Stimulated activated CD4-positive, alpha-beta T cell treated with anti-CD3 and anti-CD28 coated beads, TNF-alpha, amount 100 ng/mL, for 1 hour (primary cell): Measurements from ENCODE around the gene SETD2.

Source experiments
- DNase-seq, 3 donors: peaks; one replicate each; pipeline ENCODE4 v3.0.0-alpha.2; 2020; ENCODE audit warnings: low read depth in 3 of 3, low spot score in 1 of 3

The SETD2 gene

DNA sequence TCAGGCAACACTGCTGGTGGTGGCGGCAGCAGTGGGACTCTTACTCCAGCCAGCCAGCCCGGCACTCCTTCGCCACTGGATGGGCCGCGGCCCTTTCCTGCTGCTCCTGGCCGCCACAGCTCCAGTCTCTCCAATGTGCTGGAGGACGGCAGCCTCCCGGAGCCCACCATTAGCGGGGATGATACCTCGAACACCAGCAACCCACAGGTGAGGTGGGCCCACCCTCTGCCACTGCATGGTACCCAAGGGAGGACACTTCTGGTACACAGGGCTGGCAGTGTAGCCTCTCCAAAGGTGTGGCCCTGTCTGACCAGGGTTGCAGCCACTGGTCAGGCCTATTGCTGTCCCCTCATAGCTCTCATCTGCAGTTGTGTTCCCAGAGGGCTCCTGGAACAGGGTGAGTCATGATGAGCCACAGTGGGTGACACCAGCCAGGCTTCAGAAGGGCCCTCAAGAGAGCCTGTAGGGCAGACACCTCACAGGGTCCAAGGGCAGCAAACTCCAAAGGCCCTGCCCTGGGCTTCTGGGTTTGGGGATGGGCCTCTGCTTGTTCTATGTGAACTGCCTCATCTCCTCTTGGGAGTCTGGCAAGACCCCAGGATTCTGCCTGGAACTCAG lies 163.6 kb downstream of the SETD2 start:
- no peak for DNase-seq

DNA sequence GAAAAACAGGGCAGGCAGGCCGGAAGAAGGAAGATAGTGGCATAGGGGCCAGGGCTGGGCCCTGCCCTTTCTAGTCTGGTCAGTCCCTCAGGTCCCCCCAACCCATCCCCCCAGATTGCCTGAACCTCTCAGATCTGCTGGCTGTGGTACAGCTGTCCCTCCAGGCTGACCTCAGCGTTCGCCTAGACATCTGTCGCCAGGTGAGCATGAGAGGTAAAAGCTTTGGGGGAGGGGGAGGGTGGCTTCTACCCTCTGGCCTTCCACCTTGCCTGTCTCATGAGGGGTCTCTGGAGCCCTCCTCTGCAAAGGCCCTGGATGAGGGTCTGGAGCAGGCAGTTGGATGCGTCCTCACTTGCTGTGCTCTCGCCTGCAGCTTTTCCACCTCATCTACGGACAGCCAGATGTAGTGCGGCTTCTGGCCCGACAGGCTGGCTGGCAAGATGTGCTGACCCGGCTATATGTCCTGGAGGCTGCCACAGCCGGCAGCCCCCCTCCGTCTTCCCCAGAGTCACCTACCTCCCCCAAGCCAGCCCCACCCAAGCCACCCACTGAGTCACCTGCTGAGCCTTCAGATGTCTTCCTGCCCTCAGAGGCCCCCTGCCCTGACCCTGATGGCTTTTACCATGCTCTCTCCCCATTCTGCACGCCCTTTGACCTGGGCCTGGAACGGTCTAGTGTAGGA lies 164.3 kb downstream of the SETD2 start:
- DNase-seq, result no peak

- no peak for DNase-seq
These were observed 164.9 kb downstream of the SETD2 start for GRCh38 chr3:46998852-46999515.

GRCh38 chr3:46998121-46998851 lies 165.6 kb downstream of the SETD2 start:
- peak; percentile 41 to 64 (median 61) for DNase-seq

- DNase-seq, result no peak
These were observed 166.3 kb downstream of the SETD2 start for GRCh38 chr3:46997453-46998091.

- no peak for DNase-seq
These were observed 167.0 kb downstream of the SETD2 start for GRCh38 chr3:46996689-46997452.

DNA sequence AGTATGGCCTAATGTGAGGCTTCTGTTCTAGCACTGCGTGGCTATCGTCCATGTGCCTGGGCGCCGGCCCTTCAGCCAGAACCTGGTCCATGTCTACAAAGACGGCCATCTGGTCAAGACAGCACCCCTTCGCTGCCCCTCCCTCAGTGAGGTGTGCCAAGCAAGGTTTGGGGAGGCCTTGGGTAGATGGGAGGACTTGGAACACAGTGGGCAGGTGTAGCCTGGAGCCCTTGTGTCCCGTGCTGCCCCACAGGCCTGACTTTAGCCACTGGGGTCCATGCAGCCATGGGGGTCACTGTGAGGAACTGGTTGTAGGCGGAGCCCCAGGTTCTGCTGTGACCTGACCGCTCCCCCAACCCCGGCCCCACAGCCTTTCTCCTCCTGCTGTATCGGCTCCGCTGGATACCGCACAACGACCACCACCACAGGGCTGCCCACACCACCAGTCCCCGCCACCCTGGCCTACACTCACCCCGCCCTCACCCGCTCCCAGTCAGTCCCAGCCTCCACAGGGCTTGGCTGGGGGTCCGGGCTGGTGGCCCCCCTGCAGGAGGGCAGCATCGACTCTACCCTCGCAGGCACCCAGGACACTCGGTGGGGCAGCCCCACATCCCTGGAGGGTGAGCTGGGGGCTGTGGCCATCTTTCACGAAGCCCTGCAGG lies 167.9 kb downstream of the SETD2 start:
- DNase-seq, result no peak

GRCh38 chr3:46994801-46995731 lies 168.8 kb downstream of the SETD2 start:
- DNase-seq, result no peak

DNA sequence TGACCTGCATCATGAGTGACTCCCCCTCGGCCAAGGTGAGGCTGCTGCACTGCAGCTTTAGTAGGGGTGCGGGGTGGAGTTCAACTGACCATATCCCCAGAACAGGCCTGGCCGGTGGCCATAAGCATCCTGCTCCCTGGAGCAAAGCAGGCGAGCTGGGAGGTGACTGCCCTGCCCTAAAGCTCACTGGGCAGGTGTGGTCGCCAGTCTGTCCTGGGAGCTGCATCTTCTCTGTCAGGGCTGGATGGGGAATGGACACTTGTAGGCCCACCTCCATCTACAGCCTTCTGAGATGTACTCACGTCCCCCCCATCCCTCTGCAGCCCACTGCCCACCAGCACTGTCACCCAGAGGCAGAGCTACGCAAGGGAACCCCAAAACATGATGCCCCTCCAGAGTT lies 169.9 kb downstream of the SETD2 start:
- no peak for DNase-seq

GRCh38 chr3:46993292-46993691 lies 170.6 kb downstream of the SETD2 start:
- no peak for DNase-seq

- no peak for DNase-seq
These were observed 171.7 kb downstream of the SETD2 start for GRCh38 chr3:46992231-46992630.

DNA sequence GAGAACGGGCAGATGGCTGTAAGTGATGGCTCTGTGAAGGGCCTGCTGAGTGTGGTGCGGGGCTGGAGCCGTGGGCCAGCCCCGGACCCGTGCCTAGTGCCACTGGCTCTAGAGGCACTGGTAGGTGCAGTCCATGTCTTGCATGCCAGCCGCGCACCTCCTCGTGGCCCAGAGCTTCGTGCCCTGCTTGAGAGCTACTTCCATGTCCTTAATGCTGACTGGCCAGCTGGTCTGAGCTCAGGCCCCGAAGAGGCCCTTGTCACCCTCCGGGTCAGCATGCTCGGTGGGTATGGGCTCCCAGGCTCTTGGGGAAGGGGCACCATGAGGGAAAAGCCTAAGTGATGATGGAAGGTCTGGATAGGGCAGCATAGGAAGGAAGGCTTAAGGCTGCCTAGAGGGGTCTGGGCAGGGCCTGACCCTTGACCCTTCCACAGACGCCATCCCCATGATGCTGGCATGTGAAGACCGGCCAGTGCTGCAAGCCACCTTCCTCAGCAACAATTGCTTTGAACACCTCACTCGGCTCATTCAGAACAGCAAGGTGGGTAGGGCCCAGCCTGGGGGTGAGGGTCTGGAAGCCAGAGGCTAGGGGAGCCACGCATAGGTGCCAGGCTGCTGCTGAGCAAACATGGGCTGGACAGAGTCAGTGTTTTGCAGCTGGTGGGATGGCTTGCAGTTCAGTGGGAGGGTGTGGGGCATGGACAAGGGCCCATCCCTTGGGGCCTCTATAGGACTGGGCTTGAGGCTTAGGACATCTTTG lies 172.3 kb downstream of the SETD2 start:
- DNase-seq, result no peak

DNA sequence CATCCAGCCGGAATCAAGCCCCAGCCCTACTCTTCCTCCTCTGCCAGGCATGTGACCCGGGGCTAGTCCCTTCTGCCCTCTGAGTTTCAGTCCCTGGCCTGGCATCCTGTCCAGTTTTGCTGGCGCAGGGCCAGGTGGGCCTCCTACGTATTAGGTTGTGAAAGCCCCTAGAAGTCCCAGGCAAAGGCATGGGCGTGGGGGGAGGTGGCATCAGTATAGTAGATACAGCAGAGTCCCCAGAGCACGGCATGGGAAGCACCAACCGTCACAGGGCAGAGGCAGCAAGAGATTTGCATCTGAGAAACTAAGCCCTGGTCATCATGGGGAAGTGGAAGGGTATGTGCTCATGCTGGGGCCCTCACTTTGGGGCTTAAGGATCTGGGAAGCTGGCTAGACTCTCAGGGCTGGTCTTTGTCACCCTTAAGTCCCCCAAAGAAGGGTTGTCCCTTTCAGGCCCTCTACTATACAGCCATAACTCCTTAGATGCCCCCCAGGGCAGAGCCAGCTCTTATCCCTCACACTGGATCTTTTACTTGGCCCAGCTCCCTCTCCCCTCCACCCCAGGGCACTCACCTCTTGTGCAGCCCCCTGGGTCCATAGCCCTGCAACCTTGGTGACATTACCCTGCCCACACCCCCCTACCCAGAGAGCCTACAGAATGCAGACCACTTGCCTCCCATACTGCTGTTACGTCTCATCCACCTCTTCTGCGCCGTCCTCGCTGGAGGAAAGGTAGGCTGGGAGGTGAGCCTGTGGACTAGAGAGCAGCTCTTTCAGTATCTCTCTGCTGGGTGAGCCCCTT lies 173.1 kb downstream of the SETD2 start:
- no peak for DNase-seq

- DNase-seq, result no peak
These were observed 174.6 kb downstream of the SETD2 start for GRCh38 chr3:46989146-46989810.

GRCh38 chr3:46988616-46989015 lies 175.3 kb downstream of the SETD2 start:
- no peak for DNase-seq

DNA sequence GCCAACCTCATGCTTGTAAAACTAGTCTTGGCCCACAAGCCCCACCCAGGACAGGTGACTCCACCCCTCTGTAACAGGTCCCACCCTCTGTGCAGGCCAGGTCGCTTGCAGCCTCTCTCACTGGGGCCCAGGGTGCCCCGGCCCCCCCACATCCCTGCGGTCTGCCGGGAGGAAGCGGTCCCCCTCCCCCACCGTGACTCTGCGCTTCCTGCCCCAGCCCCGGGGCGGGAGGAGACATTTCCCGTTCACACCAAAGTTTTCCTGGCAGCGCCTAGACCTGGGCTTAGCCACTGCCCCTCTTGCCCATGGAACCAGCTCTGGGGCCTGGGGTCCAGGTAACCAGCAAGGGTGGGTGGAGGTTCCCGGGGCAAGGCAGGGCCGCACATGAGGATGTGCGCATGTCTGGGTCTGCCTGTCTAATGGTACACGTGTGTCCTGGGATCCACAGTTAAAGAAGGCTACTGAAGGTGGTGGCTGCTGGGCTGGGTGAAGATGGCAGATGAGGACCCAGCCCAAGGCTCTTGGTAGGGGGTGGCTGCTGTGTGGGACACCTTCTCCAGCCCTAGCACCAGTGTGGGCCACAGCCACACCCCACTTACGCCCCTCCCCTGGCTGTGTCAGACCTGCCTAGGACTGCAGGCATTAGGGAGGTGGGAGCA lies 176.0 kb downstream of the SETD2 start:
- DNase-seq, result peak; percentile 69 to 75 (median 74)
